Erythroblast (primary cell): ENCODE measurements around the gene RAB7A.

Source experiments
- GATA1 ChIP-seq: IDR thresholded peaks from 2 replicates; pipeline ENCODE4 v1.6.1; 2011; ENCODE audit warnings: low read depth, mild to moderate bottlenecking, control low read depth, low read length, moderate library complexity
- POLR2A ChIP-seq: IDR thresholded peaks from 2 replicates; pipeline ENCODE4 v1.6.1; 2011; ENCODE audit warnings: mild to moderate bottlenecking, low read length

GRCh38 chr3:128808672-128809071 is 82.7 kb downstream of the RAB7A start:
- TF ChIP-seq POLR2A (no peak), GATA1 (no peak)
